HepG2 (cell line): ENCODE data around the gene ZNF75A. TPM values are rescaled to one million over a fixed set of nuclear protein-coding genes. Genes with fewer than 3 reads are reported as not detected.

Experiments used
- ESRRA ChIP-seq: sonication (generic); formaldehyde crosslinking; IDR thresholded peaks from 2 replicates; pipeline ENCODE4 v1.5.1; 2020; ENCODE audit warnings: mild to moderate bottlenecking, low read depth, missing genetic modification reagents
- FOXK1 ChIP-seq: sonication (generic); formaldehyde crosslinking; IDR thresholded peaks from 2 replicates; pipeline ENCODE4 v1.4.0; 2020; ENCODE audit warnings: low read depth, missing genetic modification reagents, borderline replicate concordance
- NFATC3 ChIP-seq: sonication (generic); formaldehyde crosslinking; IDR thresholded peaks from 2 replicates; pipeline ENCODE4 v1.5.1; 2020; ENCODE audit warnings: mild to moderate bottlenecking, missing genetic modification reagents
- PAWR ChIP-seq: sonication (generic); formaldehyde crosslinking; IDR thresholded peaks from 2 replicates; pipeline ENCODE4 v1.4.0; 2020; ENCODE audit warnings: missing genetic modification reagents, mild to moderate bottlenecking, borderline replicate concordance
- POLR2AphosphoS5 ChIP-seq: IDR thresholded peaks from 2 replicates; pipeline ENCODE4 v1.6.1; 2012; ENCODE audit warnings: low read depth, low read length
- PPARG ChIP-seq: conservative IDR thresholded peaks from 2 replicates; pipeline ENCODE4 v1.6.1; 2016; ENCODE audit warnings: missing biosample characterization, missing genetic modification reagents
- SMARCE1 ChIP-seq: fragments of 450-650 bp; IDR thresholded peaks from 2 replicates; pipeline ENCODE4 v1.6.1; 2017; ENCODE audit warnings: borderline replicate concordance
- ZBTB42 ChIP-seq: sonication (generic); formaldehyde crosslinking; IDR thresholded peaks from 2 replicates; pipeline ENCODE4 v1.5.0; 2020; ENCODE audit warnings: mild to moderate bottlenecking, missing genetic modification reagents
- ZC3H4 ChIP-seq: sonication (generic); formaldehyde crosslinking; IDR thresholded peaks from 2 replicates; pipeline ENCODE4 v1.4.0; 2020; ENCODE audit warnings: missing genetic modification reagents, borderline replicate concordance
- ZFP1 ChIP-seq: IDR thresholded peaks from 2 replicates; pipeline ENCODE4 v1.6.1; 2016
- ZNF251 ChIP-seq: sonication (generic); formaldehyde crosslinking; IDR thresholded peaks from 2 replicates; pipeline ENCODE4 v1.9.0; 2021; ENCODE audit warnings: mild to moderate bottlenecking, missing genetic modification reagents
- ZNF260 ChIP-seq: sonication (generic); formaldehyde crosslinking; IDR thresholded peaks from 2 replicates; pipeline ENCODE4 v1.4.0; 2020; ENCODE audit warnings: missing genetic modification reagents, low read depth, mild to moderate bottlenecking, borderline replicate concordance
- ZNF326 ChIP-seq: sonication (generic); formaldehyde crosslinking; IDR thresholded peaks from 2 replicates; pipeline ENCODE4 v1.4.0; 2020; ENCODE audit warnings: missing genetic modification reagents, borderline replicate concordance
- ZNF567 ChIP-seq: sonication (generic); formaldehyde crosslinking; IDR thresholded peaks from 2 replicates; pipeline ENCODE4 v1.8.1; 2023; ENCODE audit warnings: mild to moderate bottlenecking, missing genetic modification reagents, borderline replicate concordance
- polyA plus RNA-seq, 8 experiments: library from polyadenylated mRNA; depleted of rRNA in 3 of 8; stranded (reverse) in 7 of 8; unstranded in 1 of 8; fragments of >200 nt; fragmentation: Illumina TruSeq in 4 of 8; extraction: Trizol in 4 of 8; gene quantifications; 2 replicates each; pipeline versions ENCODE4 v1.2.1 to v1.2.3, GENCODE V29; 2011 to 2016; ENCODE audit warnings: low read depth in 4 of 8, missing spikeins in 1 of 8, mixed read lengths in 1 of 8; ENCODE audit not compliant: insufficient read depth in 1 of 8
- total RNA-seq, 5 experiments: library from RNA; depleted of rRNA; stranded (reverse); fragments of >200 nt; fragmentation: Illumina TruSeq; extraction: Trizol; gene quantifications; 2 replicates each; pipeline ENCODE4 v1.2.3, GENCODE V29; 2016; ENCODE audit warnings: low read depth in 1 of 5
- TF ChIP-seq, protein P1 (sequence below): sonication (generic); formaldehyde crosslinking; IDR thresholded peaks from 2 replicates; pipeline ENCODE4 v1.4.0; 2020; ENCODE audit warnings: missing genetic modification reagents, borderline replicate concordance
- TF ChIP-seq, protein P2 (sequence below): sonication (generic); formaldehyde crosslinking; IDR thresholded peaks from 2 replicates; pipeline ENCODE4 v1.4.0; 2020; ENCODE audit warnings: missing genetic modification reagents; ENCODE audit errors: not compliant biosample characterization
- TF ChIP-seq, protein P3 (sequence below): sonication (generic); formaldehyde crosslinking; IDR thresholded peaks from 2 replicates; pipeline ENCODE4 v1.8.1; 2022; ENCODE audit warnings: mild to moderate bottlenecking, missing genetic modification reagents
- TF ChIP-seq, protein P4 (sequence below): sonication (generic); formaldehyde crosslinking; IDR thresholded peaks from 2 replicates; pipeline ENCODE4 v1.8.0; 2022; ENCODE audit warnings: low read depth, missing genetic modification reagents
- TF ChIP-seq, protein P5 (sequence below): sonication (generic); formaldehyde crosslinking; IDR thresholded peaks from 2 replicates; pipeline ENCODE4; 2020; ENCODE audit warnings: missing genetic modification reagents, mild to moderate bottlenecking, borderline replicate concordance

Gene ZNF75A
- total and polyA plus RNA-seq, 2 of the 13 experiments (the other 11 are each of a cell fraction or from before 2014, with no cell fraction given), result 1.4 to 2.1 TPM

DNA sequence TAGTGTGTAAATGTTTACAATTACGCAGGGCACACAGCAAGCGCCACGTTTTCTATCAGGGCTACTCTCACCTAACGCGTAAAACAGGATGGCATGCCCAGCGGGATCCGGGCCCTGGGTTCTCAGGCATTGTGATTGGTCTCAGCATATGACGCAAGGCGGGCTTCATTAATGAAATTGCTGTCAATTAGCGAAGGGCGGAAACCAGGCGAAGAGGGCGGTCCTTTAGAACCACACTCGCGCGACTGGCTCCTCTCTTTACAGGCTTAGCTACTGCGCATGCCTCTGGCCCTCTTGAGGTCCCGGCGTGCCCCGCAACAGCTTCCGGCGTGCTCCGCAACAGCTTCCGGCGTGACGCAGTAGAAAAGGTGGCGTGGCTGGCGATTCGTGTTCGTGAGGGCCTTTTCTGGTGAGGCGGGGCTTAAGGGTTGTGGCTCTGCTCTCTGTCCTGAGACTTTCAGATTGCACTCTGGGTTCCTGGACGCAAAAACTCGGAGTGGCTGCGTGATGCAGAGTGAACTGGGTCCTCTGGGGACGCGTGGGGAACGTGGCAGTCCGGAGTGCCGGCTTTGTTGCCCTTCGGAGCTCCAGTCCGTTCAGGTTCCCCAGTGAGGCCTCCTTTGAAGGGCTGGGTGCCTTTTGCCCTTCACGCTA, 59.6 kb downstream of the ZNF75A start (continued):
- TF ChIP-seq, protein P1, sequence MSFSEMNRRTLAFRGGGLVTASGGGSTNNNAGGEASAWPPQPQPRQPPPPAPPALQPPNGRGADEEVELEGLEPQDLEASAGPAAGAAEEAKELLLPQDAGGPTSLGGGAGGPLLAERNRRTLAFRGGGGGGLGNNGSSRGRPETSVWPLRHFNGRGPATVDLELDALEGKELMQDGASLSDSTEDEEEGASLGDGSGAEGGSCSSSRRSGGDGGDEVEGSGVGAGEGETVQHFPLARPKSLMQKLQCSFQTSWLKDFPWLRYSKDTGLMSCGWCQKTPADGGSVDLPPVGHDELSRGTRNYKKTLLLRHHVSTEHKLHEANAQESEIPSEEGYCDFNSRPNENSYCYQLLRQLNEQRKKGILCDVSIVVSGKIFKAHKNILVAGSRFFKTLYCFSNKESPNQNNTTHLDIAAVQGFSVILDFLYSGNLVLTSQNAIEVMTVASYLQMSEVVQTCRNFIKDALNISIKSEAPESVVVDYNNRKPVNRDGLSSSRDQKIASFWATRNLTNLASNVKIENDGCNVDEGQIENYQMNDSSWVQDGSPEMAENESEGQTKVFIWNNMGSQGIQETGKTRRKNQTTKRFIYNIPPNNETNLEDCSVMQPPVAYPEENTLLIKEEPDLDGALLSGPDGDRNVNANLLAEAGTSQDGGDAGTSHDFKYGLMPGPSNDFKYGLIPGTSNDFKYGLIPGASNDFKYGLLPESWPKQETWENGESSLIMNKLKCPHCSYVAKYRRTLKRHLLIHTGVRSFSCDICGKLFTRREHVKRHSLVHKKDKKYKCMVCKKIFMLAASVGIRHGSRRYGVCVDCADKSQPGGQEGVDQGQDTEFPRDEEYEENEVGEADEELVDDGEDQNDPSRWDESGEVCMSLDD (CRISPR knock-in tag), result no peak
- TF ChIP-seq, protein P2, sequence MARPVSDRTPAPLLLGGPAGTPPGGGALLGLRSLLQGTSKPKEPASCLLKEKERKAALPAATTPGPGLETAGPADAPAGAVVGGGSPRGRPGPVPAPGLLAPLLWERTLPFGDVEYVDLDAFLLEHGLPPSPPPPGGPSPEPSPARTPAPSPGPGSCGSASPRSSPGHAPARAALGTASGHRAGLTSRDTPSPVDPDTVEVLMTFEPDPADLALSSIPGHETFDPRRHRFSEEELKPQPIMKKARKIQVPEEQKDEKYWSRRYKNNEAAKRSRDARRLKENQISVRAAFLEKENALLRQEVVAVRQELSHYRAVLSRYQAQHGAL (CRISPR knock-in tag), result no peak
- TF ChIP-seq, protein P3, sequence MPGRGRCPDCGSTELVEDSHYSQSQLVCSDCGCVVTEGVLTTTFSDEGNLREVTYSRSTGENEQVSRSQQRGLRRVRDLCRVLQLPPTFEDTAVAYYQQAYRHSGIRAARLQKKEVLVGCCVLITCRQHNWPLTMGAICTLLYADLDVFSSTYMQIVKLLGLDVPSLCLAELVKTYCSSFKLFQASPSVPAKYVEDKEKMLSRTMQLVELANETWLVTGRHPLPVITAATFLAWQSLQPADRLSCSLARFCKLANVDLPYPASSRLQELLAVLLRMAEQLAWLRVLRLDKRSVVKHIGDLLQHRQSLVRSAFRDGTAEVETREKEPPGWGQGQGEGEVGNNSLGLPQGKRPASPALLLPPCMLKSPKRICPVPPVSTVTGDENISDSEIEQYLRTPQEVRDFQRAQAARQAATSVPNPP (CRISPR knock-in tag), result no peak
- TF ChIP-seq FOXK1 (CRISPR knock-in tag), result no peak
- no peak for TF ChIP-seq ZNF326 (CRISPR knock-in tag)
- no peak for TF ChIP-seq ZNF251 (CRISPR knock-in tag)
- TF ChIP-seq SMARCE1, result no peak
- TF ChIP-seq, protein P4, sequence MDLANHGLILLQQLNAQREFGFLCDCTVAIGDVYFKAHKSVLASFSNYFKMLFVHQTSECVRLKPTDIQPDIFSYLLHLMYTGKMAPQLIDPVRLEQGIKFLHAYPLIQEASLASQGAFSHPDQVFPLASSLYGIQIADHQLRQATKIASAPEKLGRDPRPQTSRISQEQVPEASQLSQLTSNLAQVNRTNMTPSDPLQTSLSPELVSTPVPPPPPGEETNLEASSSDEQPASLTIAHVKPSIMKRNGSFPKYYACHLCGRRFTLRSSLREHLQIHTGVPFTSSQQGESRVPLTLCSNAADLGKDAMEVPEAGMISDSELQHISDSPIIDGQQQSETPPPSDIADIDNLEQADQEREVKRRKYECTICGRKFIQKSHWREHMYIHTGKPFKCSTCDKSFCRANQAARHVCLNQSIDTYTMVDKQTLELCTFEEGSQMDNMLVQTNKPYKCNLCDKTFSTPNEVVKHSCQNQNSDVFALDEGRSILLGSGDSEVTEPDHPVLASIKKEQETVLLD (CRISPR knock-in tag), result no peak
- no peak for TF ChIP-seq ZNF567 (CRISPR knock-in tag)
- TF ChIP-seq, protein P5, sequence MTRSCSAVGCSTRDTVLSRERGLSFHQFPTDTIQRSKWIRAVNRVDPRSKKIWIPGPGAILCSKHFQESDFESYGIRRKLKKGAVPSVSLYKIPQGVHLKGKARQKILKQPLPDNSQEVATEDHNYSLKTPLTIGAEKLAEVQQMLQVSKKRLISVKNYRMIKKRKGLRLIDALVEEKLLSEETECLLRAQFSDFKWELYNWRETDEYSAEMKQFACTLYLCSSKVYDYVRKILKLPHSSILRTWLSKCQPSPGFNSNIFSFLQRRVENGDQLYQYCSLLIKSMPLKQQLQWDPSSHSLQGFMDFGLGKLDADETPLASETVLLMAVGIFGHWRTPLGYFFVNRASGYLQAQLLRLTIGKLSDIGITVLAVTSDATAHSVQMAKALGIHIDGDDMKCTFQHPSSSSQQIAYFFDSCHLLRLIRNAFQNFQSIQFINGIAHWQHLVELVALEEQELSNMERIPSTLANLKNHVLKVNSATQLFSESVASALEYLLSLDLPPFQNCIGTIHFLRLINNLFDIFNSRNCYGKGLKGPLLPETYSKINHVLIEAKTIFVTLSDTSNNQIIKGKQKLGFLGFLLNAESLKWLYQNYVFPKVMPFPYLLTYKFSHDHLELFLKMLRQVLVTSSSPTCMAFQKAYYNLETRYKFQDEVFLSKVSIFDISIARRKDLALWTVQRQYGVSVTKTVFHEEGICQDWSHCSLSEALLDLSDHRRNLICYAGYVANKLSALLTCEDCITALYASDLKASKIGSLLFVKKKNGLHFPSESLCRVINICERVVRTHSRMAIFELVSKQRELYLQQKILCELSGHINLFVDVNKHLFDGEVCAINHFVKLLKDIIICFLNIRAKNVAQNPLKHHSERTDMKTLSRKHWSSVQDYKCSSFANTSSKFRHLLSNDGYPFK (CRISPR knock-in tag), result peak; percentile 63; the same call in 1 of the 2 replicates
- TF ChIP-seq PPARG, result no peak
- TF ChIP-seq PAWR (CRISPR knock-in tag), result no peak
- no peak for TF ChIP-seq ZC3H4 (CRISPR knock-in tag)
- no peak for TF ChIP-seq ESRRA (CRISPR knock-in tag)
- no peak for TF ChIP-seq NFATC3 (CRISPR knock-in tag)
- no peak for TF ChIP-seq ZFP1 (CRISPR knock-in tag)
- no peak for TF ChIP-seq ZBTB42 (CRISPR knock-in tag)
- TF ChIP-seq ZNF260 (CRISPR knock-in tag), result no peak
- TF ChIP-seq POLR2AphosphoS5, result peak; percentile 71
